IMR-90 (cell line): ENCODE measurements around the gene NCOA3. TPM values are rescaled to one million over a fixed set of nuclear protein-coding genes. Genes with fewer than 3 reads are reported as not detected.

Experiments used
- ATAC-seq: fragments of 200-7000 bp; cut with Tn5 transposase; 2 replicates; pipeline ENCODE4 v1.9.1; 2020; ENCODE audit warnings: low read depth, mild to moderate bottlenecking, moderate library complexity
- BruUV-seq: library from RNA; stranded (reverse); fragments of 400-500 nt; replicated peaks from 2 replicates; lab custom pipeline; 2021; lab: Mats Ljungman, UMichigan
- CTCF ChIA-PET: fragments of 300-600 bp; formaldehyde crosslinking; extraction: SDS; loops from one replicate; lab custom pipeline; 2021; ENCODE audit warnings: antibody characterized with exemption; lab: Yijun Ruan, JAX
- POLR2A ChIA-PET: fragments of 300-600 bp; sonication (Branson Sonifier 250); formaldehyde crosslinking; loops from one replicate; lab custom pipeline; 2022; ENCODE audit warnings: antibody characterized with exemption; ENCODE audit not compliant: unreplicated experiment; lab: Charles Lee
- DNase-seq: peaks from one replicate; pipeline ENCODE4 v3.0.0; 2013
- H2AFZ ChIP-seq: replicated peaks from 2 replicates; pipeline ENCODE3; 2013; ENCODE audit warnings: low read length, mild to moderate bottlenecking; ENCODE audit not compliant: poor library complexity
- H2AK5ac ChIP-seq: 2 replicates; pipeline ENCODE4 v1.6.1; 2013; ENCODE audit warnings: low read depth, low read length, inconsistent platforms
- H2AK9ac ChIP-seq: replicated peaks from 2 replicates; pipeline ENCODE3; 2013; ENCODE audit warnings: mild to moderate bottlenecking, low read depth, low read length, moderate library complexity; ENCODE audit not compliant: poor library complexity
- H2BK120ac ChIP-seq: 2 replicates; pipeline ENCODE4 v1.6.1; 2013; ENCODE audit warnings: low read depth, low read length, inconsistent platforms
- H2BK15ac ChIP-seq: 3 replicates; pipeline ENCODE4 v1.6.1; 2013; ENCODE audit warnings: low read depth, low read length, inconsistent platforms
- H2BK20ac ChIP-seq: 2 replicates; pipeline ENCODE4 v1.6.1; 2013; ENCODE audit warnings: low read depth, mild to moderate bottlenecking, inconsistent platforms, low read length, moderate library complexity
- H2BK5ac ChIP-seq: 2 replicates; pipeline ENCODE4 v1.6.1; 2013; ENCODE audit warnings: mild to moderate bottlenecking, low read depth, low read length, inconsistent platforms; ENCODE audit not compliant: poor library complexity, severe bottlenecking
- H3K14ac ChIP-seq: replicated peaks from 2 replicates; pipeline ENCODE4 v1.6.1; 2013; ENCODE audit warnings: low read depth, low read length, inconsistent platforms
- H3K18ac ChIP-seq: 2 replicates; pipeline ENCODE4 v1.6.1; 2013; ENCODE audit warnings: low read depth, low read length, control low read depth
- H3K23ac ChIP-seq: 2 replicates; pipeline ENCODE4 v1.6.1; 2013; ENCODE audit warnings: low read depth, low read length, inconsistent platforms
- H3K27ac ChIP-seq: 2 replicates; pipeline ENCODE4 v1.5.1; 2013; ENCODE audit warnings: mild to moderate bottlenecking, control low read depth, low read length; ENCODE audit not compliant: insufficient read depth
- H3K27me3 ChIP-seq: 2 replicates; pipeline ENCODE4 v1.6.1; 2013; ENCODE audit warnings: low read length; ENCODE audit not compliant: control insufficient read depth, insufficient read depth
- H3K36me3 ChIP-seq: 2 replicates; pipeline ENCODE4 v1.6.1; 2013; ENCODE audit warnings: low read length, mixed read lengths; ENCODE audit not compliant: control insufficient read depth, insufficient read depth
- H3K4ac ChIP-seq: 2 replicates; pipeline ENCODE4 v1.6.1; 2013; ENCODE audit warnings: low read depth, low read length, inconsistent platforms
- H3K4me1 ChIP-seq: 2 replicates; pipeline ENCODE4 v1.6.1; 2013; ENCODE audit warnings: low read length, mixed read lengths; ENCODE audit not compliant: control insufficient read depth, insufficient read depth
- H3K4me2 ChIP-seq: 2 replicates; pipeline ENCODE4 v1.6.1; 2013; ENCODE audit warnings: low read depth, mild to moderate bottlenecking, control low read depth, low read length, moderate library complexity
- H3K4me3 ChIP-seq: 2 replicates; pipeline ENCODE4 v1.5.1; 2013; ENCODE audit warnings: low read depth, mild to moderate bottlenecking, control low read depth, low read length, moderate library complexity; ENCODE audit not compliant: insufficient read depth
- H3K56ac ChIP-seq: 2 replicates; pipeline ENCODE4 v1.6.1; 2013; ENCODE audit warnings: low read length, inconsistent platforms; ENCODE audit not compliant: insufficient read depth; ENCODE audit errors: extremely low read depth
- H3K79me1 ChIP-seq, 2 experiments: 2 replicates each; pipeline ENCODE4 v1.6.1; 2013; ENCODE audit warnings: low read length in 2 of 2, inconsistent platforms in 1 of 2, low read depth in 1 of 2
- H3K9ac ChIP-seq: 2 replicates; pipeline ENCODE4 v1.6.1; 2013; ENCODE audit warnings: low read depth, low read length, control low read depth
- H3K9me1 ChIP-seq: 2 replicates; pipeline ENCODE4 v1.6.1; 2013; ENCODE audit warnings: low read length, inconsistent platforms; ENCODE audit not compliant: insufficient read depth
- H3K9me3 ChIP-seq: 2 replicates; pipeline ENCODE4 v1.6.1; 2013; ENCODE audit warnings: low read length; ENCODE audit not compliant: control insufficient read depth, insufficient read depth
- H4K20me1 ChIP-seq: 2 replicates; pipeline ENCODE4 v1.6.1; 2013; ENCODE audit warnings: low read length, inconsistent platforms; ENCODE audit not compliant: insufficient read depth
- H4K5ac ChIP-seq: 2 replicates; pipeline ENCODE4 v1.6.1; 2013; ENCODE audit warnings: mild to moderate bottlenecking, low read depth, low read length, control low read depth
- H4K8ac ChIP-seq, 2 experiments: 2 replicates each; pipeline ENCODE4 v1.6.1; 2013; ENCODE audit warnings: low read depth in 2 of 2, low read length in 2 of 2, control low read depth in 1 of 2, inconsistent platforms in 1 of 2
- H4K91ac ChIP-seq: 2 replicates; pipeline ENCODE4 v1.6.1; 2013; ENCODE audit warnings: low read depth, low read length, inconsistent platforms; ENCODE audit not compliant: insufficient read depth
- CHD1 ChIP-seq: IDR thresholded peaks from 2 replicates; pipeline ENCODE4 v1.6.1; 2012; ENCODE audit warnings: low read depth, low read length, improper control_type of control experiment
- MAFK ChIP-seq: IDR thresholded peaks from 2 replicates; pipeline ENCODE4 v1.6.1; 2012; ENCODE audit warnings: low read depth, low read length, improper control_type of control experiment
- SMC3 ChIP-seq: fragments of 150-350 bp; IDR thresholded peaks from 2 replicates; pipeline ENCODE4 v1.6.1; 2016; ENCODE audit warnings: low read depth, mild to moderate bottlenecking, antibody characterized with exemption, low read length, moderate library complexity
- WGBS, 2 experiments: methylation state at CpG; one replicate each; pipeline versions ENCODE4 v1.1.5 to v1.1.7; 2013; ENCODE audit warnings: missing lambda C conversion rate in 2 of 2; ENCODE audit not compliant: insufficient read length in 1 of 2; ENCODE audit errors: extremely low coverage in 2 of 2; 5-methylcytosine and 5-hydroxymethylcytosine counted together
- dilution Hi-C: fragments of 300-500 bp; cut with HindIII; formaldehyde crosslinking; loops from one replicate; pipeline ENCODE4 v1.14.3; 2018; ENCODE audit warnings: low sequenced_read_pairs; ENCODE audit not compliant: unreplicated experiment
- in situ Hi-C: fragments of 300-500 bp; cut with MboI; formaldehyde crosslinking; loops from 3 replicates; pipeline ENCODE4 v1.14.3; 2019; ENCODE audit warnings: low sequenced_read_pairs, inconsistent platforms, mixed read lengths
- intact Hi-C: fragments of 100-400 bp; cut with micrococcal nuclease; formaldehyde crosslinking; loops from 2 replicates; pipeline ENCODE4 v1.10.0; 2022
- polyA plus RNA-seq, 3 experiments: library from polyadenylated mRNA; depleted of rRNA; stranded (reverse); fragments of >200 nt; gene quantifications; 2 replicates each; pipeline ENCODE4 v1.2.3, GENCODE V29; 2012; ENCODE audit warnings: low replicate concordance in 1 of 3
- total RNA-seq: library from RNA; depleted of rRNA; stranded (reverse); fragments of >200 nt; gene quantifications from 2 replicates; pipeline ENCODE4 v1.2.3, GENCODE V29; 2012

NCOA3 gene
- total and polyA plus RNA-seq, 2 of the 4 experiments (the other 2 are of a cell fraction), result 8.8 to 29.0 TPM

GRCh38 chr20:47468290-47469050, 33.2 kb upstream of the NCOA3 start (continued):
- no peak for TF ChIP-seq MAFK

GRCh38 chr20:47475419-47476044, 26.2 kb upstream of the NCOA3 start:
- ATAC-seq (no peak), DNase-seq (no peak)
- H3K9me3 ChIP-seq, result no peaks in the 10 kb centered on the region
- no peak overlapping the region for H3K18ac ChIP-seq
- no peak overlapping the region for H3K27ac ChIP-seq
- H3K4me1 ChIP-seq, result no peaks in the 10 kb centered on the region
- POLR2A ChIA-PET, result no interaction called here
- no peak overlapping the region for H4K8ac ChIP-seq
- no peaks in the 10 kb centered on the region for H4K20me1 ChIP-seq
- H2BK15ac ChIP-seq, result no peak overlapping the region
- TF ChIP-seq SMC3 (no peak), CHD1 (no peak)
- H2AFZ ChIP-seq, result no peak overlapping the region
- no peak overlapping the region for H2BK120ac ChIP-seq
- no peak overlapping the region for H4K5ac ChIP-seq
- no peak overlapping the region for H4K91ac ChIP-seq
- no peak overlapping the region for H3K9ac ChIP-seq
- H2BK5ac ChIP-seq, result no peak overlapping the region
- H3K27me3 ChIP-seq, result no peaks in the 10 kb centered on the region
- H3K14ac ChIP-seq, result no peak overlapping the region
- H3K4me2 ChIP-seq, result no peak overlapping the region
- CTCF ChIA-PET, result no interaction called here
- 100% methylated on average over 1 of the region's 4 CpGs; no CpG with 5 or more reads in 1 of the 2 experiments for WGBS, 2 experiments
- intact Hi-C loops, result no loop called here
- no peak overlapping the region for H3K4ac ChIP-seq
- dilution Hi-C loops, result no loop called here
- H3K23ac ChIP-seq, result no peak overlapping the region
- no peaks in the 10 kb centered on the region for H3K9me1 ChIP-seq
- no peak overlapping the region for H2AK5ac ChIP-seq
- no peaks in the 10 kb centered on the region for H3K36me3 ChIP-seq
- no peak overlapping the region for H2AK9ac ChIP-seq
- no peaks in the 10 kb centered on the region for H3K79me1 ChIP-seq
- H3K4me3 ChIP-seq, result no peak overlapping the region
- in situ Hi-C loops, result no loop called here
- no peak overlapping the region for H2BK20ac ChIP-seq
- BruUV-seq, result no TSS peak
- no peak overlapping the region for H3K56ac ChIP-seq
